A549 (cell line): Measurements from ENCODE around the gene CACFD1. TPM values are rescaled to one million over a fixed set of nuclear protein-coding genes. Genes with fewer than 3 reads are reported as not detected.

Experiments used
- ATAC-seq, 2 experiments: fragments of 200-7000 bp in 1 of 2; fragments of >200 bp in 1 of 2; cut with Nextera tagmentation in 1 of 2; cut with Tn5 transposase in 1 of 2; 3 replicates each; pipeline versions ENCODE4 v1.8.0 to v1.9.1; 2018 to 2020; ENCODE audit warnings: mild to moderate bottlenecking in 1 of 2, moderate library complexity in 1 of 2
- CTCF ChIA-PET: fragments of 300-600 bp; sonication (Branson Sonifier 250); formaldehyde crosslinking; extraction: SDS; loops from one replicate; lab custom pipeline; 2021; ENCODE audit warnings: antibody characterized with exemption, inconsistent platforms; lab: Yijun Ruan, JAX
- POLR2A ChIA-PET: fragments of 350-600 bp; formaldehyde crosslinking; extraction: SDS; loops from one replicate; lab custom pipeline; 2021; ENCODE audit warnings: antibody characterized with exemption, inconsistent platforms; lab: Yijun Ruan, JAX
- DNase-seq, 2 experiments: peaks; one replicate each; pipeline versions ENCODE4 v3.0.0 to v3.0.0-alpha.2; 2011 to 2016; ENCODE audit warnings: low read depth in 1 of 2, low spot score in 1 of 2
- FAIRE-seq: peaks from 2 replicates; lab custom pipeline; 2011; peaks lifted over from hg19 to GRCh38; lab: Jason Lieb, UNC
- H3K27ac ChIP-seq, 2 experiments: fragments of >200 bp; sonication (Bioruptor Twin); formaldehyde crosslinking; 3 replicates each; pipeline ENCODE4 v1.5.1; 2016 to 2017
- H3K4me1 ChIP-seq: fragments of >200 bp; sonication (Bioruptor Twin); formaldehyde crosslinking; 3 replicates; pipeline ENCODE4 v1.6.1; 2016
- H3K4me2 ChIP-seq: fragments of >200 bp; sonication (Bioruptor Twin); formaldehyde crosslinking; 3 replicates; pipeline ENCODE4 v1.6.1; 2016
- H3K4me3 ChIP-seq: fragments of >200 bp; sonication (Bioruptor Twin); formaldehyde crosslinking; 3 replicates; pipeline ENCODE4 v1.5.1; 2016
- H3K9me3 ChIP-seq: fragments of >200 bp; sonication (Bioruptor Twin); formaldehyde crosslinking; 3 replicates; pipeline ENCODE4 v1.6.1; 2016
- BHLHE40 ChIP-seq: IDR thresholded peaks from 2 replicates; pipeline ENCODE4 v1.6.1; 2012; ENCODE audit warnings: low read depth, low read length, inconsistent platforms
- CBX8 ChIP-seq: fragments of 200-600 bp; sonication (generic); IDR thresholded peaks from 2 replicates; pipeline ENCODE4 v1.6.1; 2016
- CEBPB ChIP-seq, 2 experiments: fragments of >200 bp in 1 of 2; sonication (Bioruptor Twin) in 1 of 2; formaldehyde crosslinking in 1 of 2; IDR thresholded peaks; 2 replicates each; pipeline ENCODE4 v1.6.1; 2012 to 2016
- CHD2 ChIP-seq: fragments of 150-350 bp; IDR thresholded peaks from 2 replicates; pipeline ENCODE4 v1.6.1; 2014; ENCODE audit warnings: low read length; ENCODE audit not compliant: partially characterized antibody
- EHMT2 ChIP-seq: fragments of 200-600 bp; sonication (generic); IDR thresholded peaks from 2 replicates; pipeline ENCODE4 v1.6.1; 2016; ENCODE audit warnings: antibody characterized with exemption, low read depth, mild to moderate bottlenecking, moderate library complexity
- FOXS1 ChIP-seq: fragments of 250-450 bp; sonication (Bioruptor Pico); IDR thresholded peaks from 2 replicates; pipeline ENCODE4 v1.5.0; 2020; ENCODE audit warnings: mild to moderate bottlenecking, moderate library complexity
- HEYL ChIP-seq: fragments of 250-450 bp; sonication (Bioruptor Pico); IDR thresholded peaks from 2 replicates; pipeline ENCODE4 v1.8.0; 2021; ENCODE audit warnings: mild to moderate bottlenecking, moderate library complexity
- HMGXB4 ChIP-seq: fragments of 250-450 bp; sonication (Bioruptor Pico); IDR thresholded peaks from 2 replicates; pipeline ENCODE4 v1.5.0; 2021; ENCODE audit warnings: mild to moderate bottlenecking, moderate library complexity, borderline replicate concordance
- MAFK ChIP-seq: fragments of 450-650 bp; IDR thresholded peaks from 2 replicates; pipeline ENCODE4 v1.6.1; 2014; ENCODE audit not compliant: partially characterized antibody
- MAX ChIP-seq: IDR thresholded peaks from 2 replicates; pipeline ENCODE4 v1.6.1; 2012
- MAZ ChIP-seq: fragments of 150-350 bp; IDR thresholded peaks from 2 replicates; pipeline ENCODE4 v1.6.1; 2014; ENCODE audit warnings: antibody characterized with exemption, low read depth, low read length, borderline replicate concordance
- NFE2L2 ChIP-seq: fragments of 150-350 bp; conservative IDR thresholded peaks from 2 replicates; pipeline ENCODE4 v1.6.1; 2014; ENCODE audit warnings: low read length
- POLR2A ChIP-seq: IDR thresholded peaks from 2 replicates; pipeline ENCODE4 v1.6.1; 2012; ENCODE audit warnings: mild to moderate bottlenecking, low read length
- POLR2AphosphoS2 ChIP-seq: conservative IDR thresholded peaks from 2 replicates; pipeline ENCODE4 v1.6.1; 2012; ENCODE audit warnings: low read length, improper control_type of control experiment, inconsistent platforms
- RAD21 ChIP-seq, 2 experiments: fragments of >200 bp in 1 of 2; sonication (Bioruptor Twin) in 1 of 2; formaldehyde crosslinking in 1 of 2; IDR thresholded peaks in 1 of 2; conservative IDR thresholded peaks in 1 of 2; 2 replicates in 1 of 2; 3 replicates in 1 of 2; pipeline ENCODE4 v1.6.1; 2012 to 2018; ENCODE audit warnings: inconsistent platforms in 1 of 2
- RCOR1 ChIP-seq: fragments of 150-350 bp; IDR thresholded peaks from 2 replicates; pipeline ENCODE4 v1.6.1; 2014; ENCODE audit warnings: antibody characterized with exemption, low read length, low read depth
- ZFP36 ChIP-seq: fragments of 450-650 bp; IDR thresholded peaks from 2 replicates; pipeline ENCODE4 v1.6.1; 2014; ENCODE audit warnings: borderline replicate concordance; ENCODE audit not compliant: partially characterized antibody
- ZNF302 ChIP-seq: fragments of 250-450 bp; sonication (Bioruptor Pico); IDR thresholded peaks from 2 replicates; pipeline ENCODE4 v1.9.0; 2021; ENCODE audit warnings: inconsistent platforms, mild to moderate bottlenecking, moderate library complexity
- ZSCAN20 ChIP-seq: fragments of 250-450 bp; sonication (Bioruptor Pico); IDR thresholded peaks from 2 replicates; pipeline ENCODE4 v1.8.0; 2022; ENCODE audit warnings: mild to moderate bottlenecking, moderate library complexity
- WGBS: methylation state at CpG from one replicate; pipeline ENCODE4 v1.1.6; 2017; ENCODE audit errors: missing lambda C conversion rate; 5-methylcytosine and 5-hydroxymethylcytosine counted together
- polyA plus RNA-seq, 4 experiments: library from polyadenylated mRNA; depleted of rRNA in 3 of 4; stranded (reverse); fragments of >200 nt; fragmentation: RNase III in 1 of 4; extraction: RNeasy Plus Mini Kit Qiagen cat#74134 plus additional on column Dnase treatment in 1 of 4; gene quantifications; 2 replicates in 3 of 4; 3 replicates in 1 of 4; pipeline ENCODE4 v1.2.3, GENCODE V29; 2011 to 2017
- TF ChIP-seq, protein P1 (sequence below): fragments of >200 bp; sonication (Bioruptor Twin); formaldehyde crosslinking; IDR thresholded peaks from 3 replicates; pipeline ENCODE4 v1.5.1; 2016

Gene CACFD1
- polyA plus RNA-seq, 2 of the 4 experiments (the other 2 are of a cell fraction), result 5.0 to 8.0 TPM

- 66% methylated on average over 23 of the region's 49 CpGs for WGBS
- CTCF ChIA-PET, result interaction anchor here (0.7 to 2.9 kb wide), 8 partner anchors 10 to 164 kb away, joined by 3 to 13 read pairs (median 4); no protein-coding TSS in a partner anchor
- no peaks in the 10 kb centered on the region for H3K9me3 ChIP-seq
- ATAC-seq (peak; percentile 68 to 87; a peak in 5 of 6 replicates), FAIRE-seq (no peak), DNase-seq (peak; percentile 60 to 88)
- POLR2A ChIA-PET, result no interaction called here
- TF ChIP-seq EHMT2 (no peak), MAFK (no peak), CHD2 (no peak), FOXS1 (CRISPR knock-in tag) (no peak), ZNF302 (no peak), NFE2L2 (no peak), RAD21 (conservative IDR thresholded peaks at IDR 0.05 in 1 of 2, IDR thresholded peaks at IDR 0.05 in 1 of 2) (peak in 1 of 2 experiments; percentile 17; a peak in 1 of 5 replicates), HMGXB4 (no peak), CEBPB (IDR thresholded peaks at IDR 0.05) (no peak), RCOR1 (no peak), BHLHE40 (no peak)
- TF ChIP-seq, protein P1, sequence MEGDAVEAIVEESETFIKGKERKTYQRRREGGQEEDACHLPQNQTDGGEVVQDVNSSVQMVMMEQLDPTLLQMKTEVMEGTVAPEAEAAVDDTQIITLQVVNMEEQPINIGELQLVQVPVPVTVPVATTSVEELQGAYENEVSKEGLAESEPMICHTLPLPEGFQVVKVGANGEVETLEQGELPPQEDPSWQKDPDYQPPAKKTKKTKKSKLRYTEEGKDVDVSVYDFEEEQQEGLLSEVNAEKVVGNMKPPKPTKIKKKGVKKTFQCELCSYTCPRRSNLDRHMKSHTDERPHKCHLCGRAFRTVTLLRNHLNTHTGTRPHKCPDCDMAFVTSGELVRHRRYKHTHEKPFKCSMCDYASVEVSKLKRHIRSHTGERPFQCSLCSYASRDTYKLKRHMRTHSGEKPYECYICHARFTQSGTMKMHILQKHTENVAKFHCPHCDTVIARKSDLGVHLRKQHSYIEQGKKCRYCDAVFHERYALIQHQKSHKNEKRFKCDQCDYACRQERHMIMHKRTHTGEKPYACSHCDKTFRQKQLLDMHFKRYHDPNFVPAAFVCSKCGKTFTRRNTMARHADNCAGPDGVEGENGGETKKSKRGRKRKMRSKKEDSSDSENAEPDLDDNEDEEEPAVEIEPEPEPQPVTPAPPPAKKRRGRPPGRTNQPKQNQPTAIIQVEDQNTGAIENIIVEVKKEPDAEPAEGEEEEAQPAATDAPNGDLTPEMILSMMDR, result peak; percentile 19; the same call in 2 of the 3 replicates
- H3K4me2 ChIP-seq, result peak overlapping the region; percentile 89
- no peak overlapping the region for H3K27ac ChIP-seq
- H3K4me1 ChIP-seq, result peaks cover 6% of the 10 kb centered on the region; the same call in 1 of the 3 replicates
- H3K4me3 ChIP-seq, result no peak overlapping the region
Measured at GRCh38 chr9:133429641-133430161, 30.1 kb upstream of the CACFD1 start.

GRCh38 chr9:133430244-133430643 is 29.5 kb upstream of the CACFD1 start:
- 72% methylated on average over 1 of the region's 1 CpG for WGBS
- CTCF ChIA-PET, result interaction anchor here (0.6 to 2.9 kb wide), 11 partner anchors 9 to 997 kb away, joined by 3 to 13 read pairs (median 4); no protein-coding TSS in a partner anchor
- no peak for ATAC-seq
- TF ChIP-seq MAZ, result no peak
- peak; percentile 94 for TF ChIP-seq ZFP36
- TF ChIP-seq, all 56 proteins: peak for 1
- Histone ChIP-seq H3K4me2 (no peak overlapping the region), H3K4me1 (peaks cover 6% of the 10 kb centered on the region; the same call in 1 of the 3 replicates), H3K27ac (no peak overlapping the region), H3K4me3 (no peak overlapping the region), H3K9me3 (no peaks in the 10 kb centered on the region)
- DNase-seq (no peak), FAIRE-seq (no peak)
- POLR2A ChIA-PET, result no interaction called here

GRCh38 chr9:133433351-133433843 is 26.4 kb upstream of the CACFD1 start:
- CTCF ChIA-PET, result interaction anchor here (1.5 kb wide), 1 partner anchor 10 kb away, joined by 3 read pairs; no protein-coding TSS in a partner anchor
- H3K27ac ChIP-seq, result no peak overlapping the region

More at GRCh38 chr9:133433351-133433843, 26.4 kb upstream of the CACFD1 start:
- Histone ChIP-seq H3K4me1 (no peaks in the 10 kb centered on the region; the same call in 2 of the 3 replicates), H3K4me2 (no peak overlapping the region), H3K9me3 (no peaks in the 10 kb centered on the region), H3K4me3 (no peak overlapping the region)
- no peak for ATAC-seq
- DNase-seq, result no peak
- TF ChIP-seq POLR2AphosphoS2 (no peak), ZSCAN20 (CRISPR knock-in tag) (no peak), MAX (no peak), HEYL (no peak), POLR2A (no peak), CBX8 (no peak)
- POLR2A ChIA-PET, result no interaction called here
- FAIRE-seq, result no peak
- 54% methylated on average over 7 of the region's 11 CpGs for WGBS
